LHCN-M2 (cell line): ENCODE results near the gene DCTN2. TPM values are rescaled to one million over a fixed set of nuclear protein-coding genes. Genes with fewer than 3 reads are reported as not detected.
"Not testable (repeated sequence)": the region's sequence is repeated elsewhere in the genome, so short reads cannot be mapped to it uniquely, and the experiment has no call there.

Source experiments
- DNase-seq: peaks from one replicate; pipeline ENCODE4 v3.0.0-alpha.2; 2012; ENCODE audit warnings: low read depth
- total RNA-seq: library from RNA; depleted of rRNA; stranded (reverse); fragments of >200 nt; gene quantifications from 2 replicates; pipeline ENCODE4 v1.2.3, GENCODE V29; 2014

Gene DCTN2
- total RNA-seq, 1 experiment from 2014 or later, result 177 TPM

GRCh38 chr12:57516617-57517153 is 30.3 kb downstream of the DCTN2 start:
- DNase-seq, result no peak

DNA sequence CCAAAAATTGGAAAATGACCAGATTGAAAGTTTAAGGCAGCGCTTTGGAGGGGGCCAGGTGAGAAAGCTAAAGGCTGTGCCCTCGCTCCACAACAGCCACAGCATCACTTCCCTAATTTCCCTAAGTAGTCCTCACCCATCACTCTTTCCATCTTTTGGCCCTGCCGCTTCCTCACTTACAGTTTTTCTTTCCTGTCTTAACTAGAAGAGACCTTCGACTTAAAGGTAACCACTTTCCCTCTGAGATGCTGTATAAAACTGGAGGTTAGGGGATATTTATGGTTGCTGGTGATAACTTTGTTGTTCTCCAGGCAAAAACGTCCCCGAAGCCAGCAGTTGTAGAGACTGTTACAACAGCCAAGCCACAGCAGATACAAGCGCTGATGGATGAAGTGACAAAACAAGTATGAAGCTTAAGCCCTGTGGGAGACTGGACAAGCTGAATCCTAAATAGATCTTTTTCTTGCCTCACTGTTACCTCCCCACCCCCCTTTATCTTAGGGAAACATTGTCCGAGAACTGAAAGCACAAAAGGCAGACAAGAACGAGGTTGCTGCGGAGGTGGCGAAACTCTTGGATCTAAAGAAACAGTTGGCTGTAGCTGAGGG is 31.0 kb downstream of the DCTN2 start:
- DNase-seq, result no peak

DNA sequence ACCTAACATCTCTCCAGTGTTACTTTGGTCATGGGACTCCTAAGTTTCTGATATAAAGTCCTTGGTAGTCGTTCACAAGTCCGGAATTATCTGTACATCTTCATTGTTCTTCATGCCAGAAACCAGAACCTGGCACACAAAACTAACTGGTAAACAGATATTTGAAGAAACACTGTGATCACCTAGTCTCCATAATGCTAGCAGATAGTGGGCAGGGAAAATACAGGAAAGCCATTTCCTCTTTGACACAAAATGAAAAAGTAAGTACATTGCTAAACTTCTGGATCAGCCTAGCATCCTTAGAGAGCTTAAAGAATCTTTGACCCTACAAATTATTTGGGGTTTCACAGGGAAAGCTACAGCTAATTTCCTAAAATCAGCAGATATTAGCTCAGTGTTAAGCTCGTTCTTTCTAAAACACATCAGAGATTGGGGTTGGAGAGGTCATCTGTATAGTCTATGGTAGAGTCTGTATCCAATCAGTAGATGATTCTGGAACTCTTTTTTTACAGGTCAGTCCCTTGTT is 31.5 kb downstream of the DCTN2 start:
- no peak for DNase-seq

DNA sequence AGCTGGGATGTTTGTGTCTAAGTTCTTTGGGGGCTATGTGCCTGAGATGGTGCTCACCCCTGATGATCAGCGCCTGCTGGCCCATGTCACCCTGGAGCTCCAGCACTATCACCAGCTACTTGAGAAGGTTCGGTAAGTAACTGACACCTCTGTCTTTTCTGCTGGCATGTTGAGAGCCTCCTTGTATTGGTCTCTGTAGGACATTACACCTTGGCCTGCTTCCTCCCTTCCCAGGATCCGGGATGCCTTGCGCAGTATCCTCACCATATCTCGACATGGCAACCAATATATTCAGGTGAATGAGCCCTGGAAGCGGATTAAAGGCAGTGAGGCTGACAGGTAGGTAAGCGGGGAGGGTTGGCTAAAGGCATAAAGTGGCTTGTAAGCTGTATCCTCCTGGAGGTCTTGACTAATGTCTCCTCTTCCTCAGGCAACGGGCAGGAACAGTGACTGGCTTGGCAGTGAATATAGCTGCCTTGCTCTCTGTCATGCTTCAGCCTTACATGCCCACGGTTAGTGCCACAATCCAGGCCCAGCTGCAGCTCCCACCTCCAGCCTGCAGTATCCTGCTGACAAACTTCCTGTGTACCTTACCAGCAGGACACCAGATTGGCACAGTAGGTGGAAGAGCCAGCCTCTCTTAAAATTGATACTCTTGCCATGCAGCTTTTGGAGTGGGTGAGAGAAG is 32.1 kb downstream of the DCTN2 start:
- no peak for DNase-seq

- not testable (repeated sequence) for DNase-seq
Measured at GRCh38 chr12:57514246-57514645, 32.7 kb downstream of the DCTN2 start.

- not testable (repeated sequence) for DNase-seq
Measured at GRCh38 chr12:57513677-57514076, 33.3 kb downstream of the DCTN2 start.

DNA sequence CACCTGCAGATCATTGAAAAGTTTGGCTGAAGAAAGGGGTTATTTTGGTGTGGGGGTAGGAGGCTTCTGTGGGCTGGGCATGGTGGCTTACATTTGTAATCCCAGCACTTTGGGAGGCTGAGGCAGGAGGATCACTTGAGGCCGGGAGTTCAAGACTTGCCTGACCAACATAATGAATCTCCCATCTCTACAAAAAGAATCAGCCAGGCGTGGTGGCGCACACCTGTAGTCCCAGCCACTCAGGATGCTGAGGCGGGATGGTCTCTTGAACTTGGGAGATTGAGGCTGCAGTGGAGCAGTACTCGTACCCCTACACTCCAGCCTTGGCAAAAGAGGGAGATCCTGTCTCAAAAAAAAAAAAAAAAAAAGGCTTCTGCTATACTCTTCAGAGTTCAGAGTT is 33.7 kb downstream of the DCTN2 start:
- DNase-seq, result no peak

DNA sequence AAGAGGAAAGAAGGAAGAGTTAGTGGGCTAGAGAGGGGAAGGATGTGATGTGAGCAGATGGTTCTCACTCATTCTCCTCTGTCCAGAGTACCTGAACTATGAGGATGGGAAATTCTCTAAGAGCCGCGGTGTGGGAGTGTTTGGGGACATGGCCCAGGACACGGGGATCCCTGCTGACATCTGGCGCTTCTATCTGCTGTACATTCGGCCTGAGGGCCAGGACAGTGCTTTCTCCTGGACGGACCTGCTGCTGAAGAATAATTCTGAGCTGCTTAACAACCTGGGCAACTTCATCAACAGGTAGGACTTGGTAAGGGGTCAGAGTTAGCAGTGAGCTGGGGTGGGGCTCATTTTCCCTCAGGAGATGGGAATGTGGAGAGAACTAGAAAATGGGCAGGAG is 34.3 kb downstream of the DCTN2 start:
- no peak for DNase-seq

DNA sequence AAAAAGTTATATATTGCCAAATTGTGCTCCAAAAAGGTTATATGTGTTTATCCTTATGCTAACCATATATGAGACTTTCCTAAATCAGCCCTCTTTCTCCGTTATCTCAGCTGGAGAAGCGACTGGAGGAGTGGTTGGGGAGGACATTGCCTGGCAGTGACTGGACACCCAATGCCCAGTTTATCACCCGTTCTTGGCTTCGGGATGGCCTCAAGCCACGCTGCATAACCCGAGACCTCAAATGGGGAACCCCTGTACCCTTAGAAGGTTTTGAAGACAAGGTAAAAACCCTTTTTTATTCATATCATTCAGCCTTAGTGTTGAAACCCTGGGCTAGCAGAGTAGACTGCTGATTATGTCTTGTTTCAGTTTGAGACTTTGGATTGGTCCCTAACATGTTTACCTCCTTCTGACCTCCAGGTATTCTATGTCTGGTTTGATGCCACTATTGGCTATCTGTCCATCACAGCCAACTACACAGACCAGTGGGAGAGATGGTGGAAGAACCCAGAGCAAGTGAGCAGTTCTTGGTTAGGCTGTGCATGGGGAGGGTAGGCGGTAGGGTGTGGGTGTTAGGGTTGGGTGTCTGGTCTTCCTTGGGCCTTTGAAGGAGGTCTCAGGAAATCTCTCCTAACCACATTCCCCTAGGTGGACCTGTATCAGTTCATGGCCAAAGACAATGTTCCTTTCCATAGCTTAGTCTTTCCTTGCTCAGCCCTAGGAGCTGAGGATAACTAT is 35.2 kb downstream of the DCTN2 start:
- no peak for DNase-seq

DNA sequence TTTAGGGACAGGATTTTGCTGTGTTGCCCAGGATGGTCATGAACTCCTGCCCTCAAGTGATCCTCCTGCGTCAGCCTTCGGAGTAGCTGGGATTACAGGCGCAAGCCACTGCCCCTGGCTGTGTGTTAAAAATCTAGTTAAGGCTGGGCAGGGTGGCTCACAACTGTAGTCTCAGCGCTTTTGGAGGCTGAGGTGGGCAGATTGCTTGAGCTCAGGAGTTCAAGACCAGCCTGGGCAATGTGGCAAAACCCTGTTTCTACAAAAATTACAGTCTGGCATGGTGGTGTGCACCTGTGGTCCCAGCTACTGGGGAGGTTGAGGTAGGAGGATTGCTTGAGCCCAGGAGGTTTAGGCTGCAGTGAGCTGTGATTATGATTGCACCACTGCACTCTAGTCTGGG is 35.8 kb downstream of the DCTN2 start:
- no peak for DNase-seq

DNA sequence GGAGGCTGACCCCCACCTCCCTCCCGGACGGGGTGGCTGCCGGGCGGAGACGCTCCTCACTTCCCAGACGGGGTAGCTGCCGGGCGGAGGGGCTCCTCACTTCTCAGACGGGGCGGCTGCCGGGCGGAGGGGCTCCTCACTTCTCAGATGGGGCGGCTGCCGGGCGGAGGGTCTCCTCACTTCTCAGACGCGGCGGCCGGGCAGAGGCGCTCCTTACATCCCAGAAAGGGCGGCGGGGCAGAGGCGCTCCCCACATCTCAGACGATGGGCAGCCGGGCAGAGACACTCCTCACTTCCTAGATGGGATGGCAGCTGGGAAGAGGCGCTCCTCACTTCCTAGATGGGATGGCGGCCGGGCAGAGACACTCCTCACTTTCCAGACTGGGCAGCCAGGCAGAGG is 39.2 kb downstream of the DCTN2 start:
- not testable (repeated sequence) for DNase-seq

DNA sequence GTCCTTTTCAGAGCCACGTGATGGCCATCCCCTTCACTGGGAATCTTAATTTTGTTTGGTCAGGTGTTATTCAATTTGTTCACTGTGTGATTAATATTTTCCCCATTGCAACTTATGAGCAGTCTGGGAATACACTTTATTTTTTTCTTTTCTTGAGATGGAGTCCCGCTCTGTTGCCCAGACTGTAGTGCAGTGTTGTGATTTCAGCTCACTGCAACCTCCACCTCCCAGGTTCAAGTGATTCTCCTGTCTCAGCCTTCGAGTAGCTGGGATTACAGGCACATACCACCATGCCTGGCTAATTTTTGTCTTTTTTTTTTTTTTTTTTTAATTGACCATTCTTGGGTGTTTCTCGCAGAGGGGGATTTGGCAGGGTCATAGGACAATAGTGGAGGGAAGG is 40.5 kb downstream of the DCTN2 start:
- not testable (repeated sequence) for DNase-seq

DNA sequence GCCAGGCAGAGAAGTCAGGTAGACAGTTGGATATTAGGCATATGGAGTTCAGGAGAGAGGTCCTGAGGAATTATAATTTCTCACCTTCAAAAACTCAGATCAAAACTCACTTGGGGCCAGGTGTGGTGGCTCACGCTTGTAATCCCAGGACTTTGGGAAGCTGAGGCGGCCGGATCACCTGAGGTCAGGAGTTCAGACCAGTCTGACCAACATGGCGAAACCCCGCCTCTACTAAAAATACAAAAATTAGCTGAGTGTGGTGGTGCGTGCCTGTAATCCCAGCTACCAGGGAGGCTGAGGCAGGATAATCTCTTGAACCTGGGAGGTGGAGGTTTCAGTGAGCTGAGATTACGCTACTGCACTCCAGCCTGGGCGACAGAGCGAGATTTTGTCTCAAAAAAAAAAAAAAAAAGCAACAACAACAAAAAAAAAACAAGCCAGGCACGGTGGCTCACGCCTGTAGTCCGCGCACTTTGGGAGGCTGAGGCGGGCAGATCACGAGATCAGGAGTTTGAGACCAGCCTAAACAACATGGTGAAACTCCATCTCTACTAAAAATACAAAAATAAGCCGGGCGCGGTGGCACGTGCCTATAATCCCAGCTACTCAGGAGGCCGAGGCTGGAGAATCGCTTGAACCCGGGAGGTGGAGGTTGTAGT is 44.6 kb downstream of the DCTN2 start:
- DNase-seq, result not testable (repeated sequence)

- no peak for DNase-seq
Measured at GRCh38 chr12:57500213-57500612, 46.8 kb downstream of the DCTN2 start.

DNA sequence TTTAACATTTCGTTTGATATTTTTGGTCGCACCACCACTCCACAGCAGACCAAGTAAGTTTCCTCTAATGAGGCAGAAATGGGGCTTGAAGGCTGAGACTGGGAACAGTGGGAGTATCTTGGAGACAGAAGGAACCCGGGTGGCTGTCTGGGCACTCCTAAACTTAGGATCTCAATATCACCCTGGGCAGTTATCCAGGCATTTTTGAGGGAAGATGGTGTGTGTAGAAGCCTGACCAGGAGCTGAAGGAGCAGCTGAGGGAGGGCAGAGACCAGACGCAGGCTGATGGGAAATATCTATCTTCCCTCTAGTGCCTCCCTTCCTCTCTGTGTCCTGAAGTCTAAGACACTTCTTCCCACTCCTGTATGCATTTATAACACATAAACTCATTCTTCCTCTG is 48.4 kb downstream of the DCTN2 start:
- no peak for DNase-seq

DNA sequence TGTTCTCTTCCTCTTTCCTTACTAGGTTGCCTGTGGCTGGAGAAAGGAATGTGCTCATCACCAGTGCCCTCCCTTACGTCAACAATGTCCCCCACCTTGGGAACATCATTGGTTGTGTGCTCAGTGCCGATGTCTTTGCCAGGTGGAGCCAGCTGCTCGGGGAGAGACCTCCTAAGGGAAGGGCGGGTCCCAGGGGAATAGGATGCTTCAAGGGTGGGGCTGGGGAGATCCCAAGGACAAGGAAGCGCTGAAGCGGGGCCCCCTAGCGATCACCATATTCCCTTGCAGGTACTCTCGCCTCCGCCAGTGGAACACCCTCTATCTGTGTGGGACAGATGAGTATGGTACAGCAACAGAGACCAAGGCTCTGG is 48.9 kb downstream of the DCTN2 start:
- DNase-seq, result no peak

GRCh38 chr12:57497223-57498131 is 49.5 kb downstream of the DCTN2 start:
- no peak for DNase-seq

DNA sequence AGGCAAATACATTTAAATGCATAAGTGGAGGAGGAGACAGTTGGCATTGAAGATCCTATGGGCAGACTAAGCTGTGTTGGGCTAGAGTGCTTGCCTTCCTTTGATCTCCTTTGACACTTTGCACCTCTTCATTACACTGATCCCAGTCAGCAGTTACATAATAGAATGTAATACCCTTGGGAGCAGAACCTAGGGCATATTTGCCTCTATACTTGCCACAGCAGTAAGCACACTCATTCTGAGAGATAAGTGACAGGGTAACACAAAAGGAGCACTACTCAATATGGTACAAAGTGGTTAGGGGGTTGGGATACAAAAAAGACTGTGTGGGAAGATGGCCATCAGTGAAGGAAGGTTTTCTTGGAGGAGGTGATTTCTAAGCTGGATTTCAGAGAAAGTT is 50.2 kb downstream of the DCTN2 start:
- DNase-seq, result no peak

DNA sequence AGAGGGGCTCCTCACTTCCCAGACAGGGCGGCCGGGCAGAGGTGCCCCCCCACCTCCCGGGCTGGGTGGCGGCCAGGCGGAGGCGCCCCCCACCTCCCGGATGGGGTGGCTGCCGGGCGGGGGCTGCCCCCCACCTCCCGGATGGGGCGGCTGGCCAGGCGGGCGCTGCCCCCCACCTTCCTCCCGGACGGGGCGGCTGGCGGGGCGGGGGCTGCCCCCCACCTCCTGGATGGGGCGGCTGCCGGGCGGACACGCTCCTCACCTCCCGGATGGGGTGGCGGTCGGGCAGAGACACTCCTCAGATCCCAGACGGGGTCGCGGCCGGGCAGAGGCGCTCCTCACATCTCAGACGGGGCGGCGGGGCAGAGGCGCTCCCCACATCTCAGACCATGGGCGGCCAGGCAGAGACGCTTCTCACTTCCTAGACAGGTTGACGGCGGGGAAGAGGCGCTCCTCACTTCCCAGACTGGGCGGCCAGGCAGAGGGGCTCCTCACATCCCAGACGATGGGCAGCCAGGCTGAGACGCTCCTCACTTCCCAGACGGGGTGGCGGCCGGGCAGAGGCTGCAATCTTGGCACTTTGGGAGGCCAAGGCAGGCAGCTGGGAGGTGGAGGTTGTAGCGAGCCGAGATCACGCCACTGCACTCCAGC is 51.8 kb downstream of the DCTN2 start:
- not testable (repeated sequence) for DNase-seq
